T-helper 1 cell (primary cell): ENCODE measurements around the gene CDCP2.
A peak's percentile ranks its signal among the peaks of the same experiment; 100 is the strongest.

Experiments
- DNase-seq, 5 donors: peaks; one replicate each; pipeline ENCODE4 v3.0.0-alpha.2; 2012 to 2020
- total RNA-seq, 4 donors: gene quantifications; one replicate each; lab custom pipeline; 2026; lab: John Stamatoyannopoulos, UW

The CDCP2 gene
- 0 reads per million in 4 donors for total RNA-seq

DNA sequence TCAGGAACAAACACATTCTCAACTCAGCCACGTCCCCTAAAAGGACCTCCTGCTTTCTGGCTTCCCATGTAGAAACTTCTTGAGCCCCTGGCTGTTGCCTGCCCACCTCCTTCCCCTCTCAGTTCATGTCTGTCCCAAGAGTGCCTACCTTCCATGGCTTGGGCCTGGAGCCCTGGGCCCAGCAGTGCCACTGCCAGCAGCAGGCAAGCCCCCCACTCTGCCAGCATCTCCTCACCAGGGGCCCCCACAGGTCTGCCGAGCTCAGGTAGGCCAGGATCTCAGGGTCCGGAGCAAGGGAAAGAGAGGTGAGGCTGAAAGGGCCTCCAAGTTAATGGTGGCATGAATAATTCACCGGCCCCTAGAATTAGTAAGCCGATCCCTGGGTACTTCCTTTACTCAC, at the start of gene CDCP2:
Gene CDCP2, minus strand, starts transcription at position 305 of the 400 bp plus-strand sequence. Its CDS starts 78 bp downstream, at position 227.
- no peak for DNase-seq

DNA sequence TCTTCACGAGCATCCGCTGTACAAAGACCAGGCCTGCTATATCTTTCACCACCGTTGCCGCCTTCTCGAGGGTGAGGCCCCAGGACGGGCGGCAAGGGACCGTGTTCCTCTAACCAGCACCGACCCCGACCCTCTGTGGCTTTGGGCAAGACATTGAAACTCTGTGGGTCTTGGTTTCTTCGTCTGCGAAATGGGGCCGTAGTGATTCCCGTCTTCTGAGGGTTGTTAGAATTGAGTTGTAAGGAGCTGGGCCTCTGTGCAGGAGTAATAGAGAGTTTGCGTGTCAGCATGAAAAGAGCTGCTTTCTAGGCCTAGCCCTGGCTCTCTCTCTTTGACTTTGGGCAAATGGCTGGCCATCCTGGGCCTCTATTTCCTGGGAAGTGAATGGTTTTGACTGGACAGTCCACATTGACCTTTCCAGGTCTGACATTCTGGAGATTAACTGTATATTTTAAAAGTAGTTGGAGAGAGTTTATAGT, 47.8 kb upstream of the CDCP2 start:
- no peak for DNase-seq

DNA sequence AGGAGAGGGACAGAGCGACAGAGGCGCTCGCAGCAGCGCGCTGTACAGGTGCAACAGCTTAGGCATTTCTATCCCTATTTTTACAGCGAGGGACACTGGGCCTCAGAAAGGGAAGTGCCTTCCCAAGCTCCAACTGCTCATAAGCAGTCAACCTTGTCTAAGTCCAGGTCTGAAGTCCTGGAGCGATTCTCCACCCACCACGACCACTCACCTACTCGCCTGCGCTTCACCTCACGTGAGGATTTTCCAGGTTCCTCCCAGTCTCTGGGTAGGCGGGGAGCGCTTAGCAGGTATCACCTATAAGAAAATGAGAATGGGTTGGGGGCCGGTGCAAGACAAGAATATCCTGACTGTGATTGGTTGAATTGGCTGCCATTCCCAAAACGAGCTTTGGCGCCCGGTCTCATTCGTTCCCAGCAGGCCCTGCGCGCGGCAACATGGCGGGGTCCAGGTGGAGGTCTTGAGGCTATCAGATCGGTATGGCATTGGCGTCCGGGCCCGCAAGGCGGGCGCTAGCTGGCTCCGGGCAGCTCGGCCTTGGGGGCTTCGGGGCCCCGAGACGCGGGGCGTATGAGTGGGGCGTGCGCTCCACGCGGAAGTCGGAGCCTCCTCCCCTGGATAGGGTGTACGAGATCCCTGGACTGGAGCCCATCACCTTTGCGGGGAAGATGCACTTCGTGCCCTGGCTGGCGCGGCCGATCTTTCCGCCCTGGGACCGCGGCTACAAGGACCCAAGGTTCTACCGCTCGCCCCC, 47.1 kb upstream of the CDCP2 start, which contains the start of the genes CYB5RL and MRPL37:
Gene CYB5RL, minus strand, starts transcription at position 266 of the 754 bp plus-strand sequence. CDS start 4,414 bp downstream, outside the sequence.
Gene MRPL37, plus strand, starts transcription at position 403 of the 754 bp plus-strand sequence. Its CDS starts 77 bp downstream, at position 480.
- DNase-seq = peak; percentile 76 to 92 (median 84)

DNA sequence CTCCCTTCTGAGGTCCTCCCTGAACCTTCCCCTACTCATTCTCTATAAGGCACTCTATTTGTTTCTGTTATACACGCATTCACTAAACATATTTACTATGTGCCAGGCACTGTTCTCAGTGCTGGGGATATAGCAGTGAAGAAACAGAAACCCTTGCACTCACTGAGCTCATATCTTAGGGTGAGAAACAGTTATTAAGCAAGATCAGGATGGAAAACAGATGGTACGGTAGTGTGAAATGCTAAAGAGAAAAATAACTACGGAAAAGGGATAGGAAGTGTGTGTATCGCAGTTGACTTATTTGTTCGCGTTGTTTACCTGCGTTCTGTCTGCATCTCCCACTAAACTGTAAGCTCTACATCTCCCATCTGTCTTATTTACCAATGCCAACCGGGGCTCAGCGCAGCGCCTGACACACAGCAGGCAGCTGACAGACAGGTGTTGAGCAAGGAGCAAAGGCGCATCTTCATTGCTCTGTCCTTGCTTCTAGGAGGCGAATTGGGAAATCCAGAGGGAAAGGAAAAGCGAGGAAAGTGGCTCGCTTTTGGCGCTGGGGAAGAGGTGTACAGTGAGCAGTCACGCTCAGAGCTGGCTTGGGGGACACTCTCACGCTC, 46.5 kb upstream of the CDCP2 start:
- no peak for DNase-seq

DNA sequence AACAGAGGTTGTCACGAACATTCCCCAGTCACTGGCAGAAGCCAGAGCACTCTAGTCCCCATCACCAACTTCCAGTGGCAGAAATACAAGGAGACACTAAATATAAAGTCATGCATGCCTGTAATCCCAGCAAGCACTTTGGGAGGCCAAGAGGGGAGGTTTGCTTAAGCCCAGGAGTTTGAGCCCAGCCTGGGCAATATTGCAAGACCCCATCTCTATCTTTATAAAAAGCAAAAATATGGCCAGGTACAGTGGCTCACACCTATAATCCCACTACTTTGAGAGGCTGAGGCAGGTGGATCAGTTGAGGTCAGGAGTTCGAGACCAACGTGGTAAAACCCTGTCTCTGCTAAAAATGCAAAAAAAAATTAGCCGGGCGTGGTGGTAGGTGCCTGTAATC, 40.7 kb upstream of the CDCP2 start:
- no peak for DNase-seq

DNA sequence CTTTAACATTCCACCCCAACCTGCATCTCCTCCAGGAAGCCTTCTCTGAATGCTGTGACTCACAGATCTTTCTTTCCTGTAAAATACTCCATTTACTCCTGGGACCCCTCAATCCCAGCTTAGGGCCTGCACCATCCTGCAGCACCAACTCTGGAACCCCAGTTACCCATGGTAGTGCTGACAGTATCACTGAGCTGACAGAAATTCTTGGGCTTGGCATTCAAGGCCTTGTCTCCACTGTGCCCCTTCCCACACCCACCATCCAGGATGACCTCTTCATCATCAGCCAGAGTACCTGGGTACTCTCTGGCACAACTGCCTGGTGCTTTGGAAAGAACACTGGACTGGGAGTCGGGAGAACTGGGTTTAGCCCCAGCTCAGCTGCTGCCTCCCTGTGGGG, 38.7 kb upstream of the CDCP2 start:
- DNase-seq = no peak

DNA sequence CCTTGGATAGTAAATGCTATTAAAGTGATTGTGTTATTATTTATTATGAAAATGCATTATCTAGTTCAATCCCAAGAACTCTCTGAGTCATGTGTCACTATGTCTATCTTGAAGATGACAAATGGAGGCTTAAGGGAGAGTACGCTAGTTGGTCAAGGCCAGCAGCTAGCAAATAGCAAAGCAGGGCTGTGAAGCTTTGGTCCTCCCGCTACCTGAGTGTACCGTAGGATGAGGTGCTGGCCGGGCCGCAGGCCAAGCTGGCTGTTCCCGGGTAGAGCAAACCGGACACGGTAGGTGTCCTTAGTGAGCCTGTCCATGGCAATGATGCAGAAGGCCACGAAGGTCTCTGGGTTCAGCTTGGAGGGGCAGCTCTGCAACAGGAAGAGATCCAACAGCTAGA, 37.7 kb upstream of the CDCP2 start:
- no peak for DNase-seq

DNA sequence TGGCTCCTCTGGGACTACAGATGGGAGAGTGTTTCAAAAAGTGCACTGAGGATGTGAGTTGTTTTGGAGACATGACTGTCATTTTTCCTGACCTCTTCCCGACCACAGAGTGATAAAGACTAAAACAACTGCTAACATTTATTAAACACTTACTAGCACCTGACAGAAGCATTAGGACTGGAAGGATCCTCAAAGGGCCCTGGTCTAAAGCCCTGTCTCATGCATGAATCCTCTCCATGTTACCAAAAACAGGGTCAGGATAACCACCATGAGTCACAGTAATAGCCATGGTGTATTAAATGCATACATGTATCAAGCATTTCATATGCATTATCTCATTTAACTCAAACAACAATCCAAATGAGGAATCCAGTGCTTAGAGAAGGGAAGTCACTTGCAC, 35.5 kb upstream of the CDCP2 start:
- no peak for DNase-seq

DNA sequence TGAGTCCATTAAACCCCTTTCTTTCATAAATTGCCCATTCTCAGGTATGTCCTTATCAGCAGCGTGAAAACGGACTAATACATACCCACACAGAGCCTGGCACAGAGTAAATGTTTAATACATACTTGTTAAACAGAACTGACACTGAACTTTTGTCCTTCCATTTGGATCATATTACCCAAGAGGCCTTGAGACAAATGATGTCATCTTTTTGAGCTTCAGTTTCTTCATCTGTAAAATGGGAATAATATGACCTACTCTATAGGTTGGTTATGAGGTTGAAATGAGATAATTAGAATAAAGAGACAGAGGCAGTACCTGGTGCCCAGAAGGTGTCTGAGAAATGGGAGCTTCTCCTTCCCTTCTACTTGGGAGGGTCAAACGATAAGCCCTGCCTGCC, 33.3 kb upstream of the CDCP2 start:
- DNase-seq = no peak

DNA sequence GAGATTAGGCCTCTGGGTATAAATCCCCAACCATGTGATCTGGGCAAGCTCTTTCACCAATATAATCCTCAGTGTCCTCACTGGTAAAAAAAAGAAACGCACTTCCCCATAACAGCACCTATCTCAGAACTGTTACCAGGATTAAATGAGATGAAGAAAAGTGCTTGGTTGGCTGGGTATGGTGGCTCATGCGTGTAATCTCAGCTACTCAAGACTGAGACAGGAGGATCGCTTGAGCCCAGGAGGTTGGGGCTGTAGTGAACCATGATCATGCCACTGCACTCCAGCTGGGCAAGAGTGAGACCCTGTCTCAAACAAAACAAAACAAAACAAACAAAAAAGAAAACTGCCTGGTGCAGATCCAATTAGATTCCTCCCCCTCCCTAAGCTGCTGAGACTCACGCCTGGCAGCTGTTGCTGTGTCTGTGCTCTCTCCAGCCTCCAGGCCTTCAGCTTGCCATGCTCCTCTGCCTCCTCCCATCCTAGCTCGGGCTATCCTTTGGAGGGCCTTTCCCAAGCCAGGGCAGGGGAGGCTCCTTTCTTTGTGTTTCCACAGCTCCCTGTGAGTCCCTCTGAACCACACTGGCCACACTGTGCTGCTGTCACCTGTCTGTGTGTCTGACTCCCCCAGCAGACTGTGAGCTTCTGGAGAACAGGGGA, 28.0 kb upstream of the CDCP2 start:
- DNase-seq = no peak

DNA sequence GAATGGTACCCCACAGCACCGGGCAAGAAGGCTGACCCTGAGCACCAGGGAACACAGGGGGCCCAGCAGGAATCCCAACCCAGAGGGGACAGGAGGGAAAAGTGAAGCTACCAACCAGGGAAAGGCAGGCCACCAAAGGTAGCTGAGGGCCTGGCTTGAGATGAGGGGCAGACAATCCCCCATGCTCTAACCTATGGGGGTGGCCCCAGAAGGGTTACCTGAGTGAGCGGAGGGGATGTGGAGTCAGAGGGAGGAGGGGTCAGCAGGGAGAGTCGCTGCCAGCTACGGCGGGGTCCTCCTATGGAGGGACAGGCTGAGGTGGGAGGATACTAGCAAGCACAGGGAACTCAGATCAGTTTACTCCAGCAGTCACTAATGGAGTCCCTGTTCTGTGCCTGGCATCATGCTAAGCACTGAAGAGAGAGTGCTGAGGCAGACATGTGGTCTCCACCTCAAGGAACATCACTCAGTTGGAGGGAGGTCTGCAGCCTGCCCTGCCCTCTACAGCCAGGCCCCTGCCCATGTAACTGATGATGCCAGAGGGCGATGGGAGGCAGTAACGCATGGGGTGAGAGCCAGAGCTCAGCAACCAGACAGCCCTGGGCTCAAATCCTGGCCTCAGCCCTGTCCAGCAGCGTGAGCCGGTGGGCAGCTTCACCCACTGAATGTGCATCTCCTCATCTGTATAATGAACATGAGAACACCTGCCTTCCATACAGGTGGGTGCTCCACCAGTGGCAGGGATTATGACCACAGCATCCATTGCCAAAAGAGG, 25.7 kb upstream of the CDCP2 start:
- no peak for DNase-seq

DNA sequence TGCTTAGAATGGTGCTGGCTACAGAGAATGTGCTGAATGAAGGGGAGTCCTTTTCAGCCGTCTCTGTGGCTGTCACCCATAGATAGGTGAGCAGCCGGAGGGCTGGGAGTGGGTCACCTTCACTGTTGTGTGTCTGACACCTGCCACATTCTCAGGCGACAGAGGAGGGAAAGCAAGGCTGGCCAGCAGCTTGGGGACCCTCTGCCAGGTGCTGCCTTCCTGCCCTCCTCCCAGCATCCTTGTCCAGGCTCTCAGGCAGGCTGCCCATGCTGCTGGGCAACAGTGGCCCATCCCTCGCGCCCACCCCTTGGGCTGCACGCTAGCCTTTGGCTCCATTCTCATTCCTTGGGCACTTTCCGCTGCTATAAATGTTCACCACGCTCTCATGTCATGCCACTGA, 24.9 kb upstream of the CDCP2 start:
- no peak for DNase-seq

DNA sequence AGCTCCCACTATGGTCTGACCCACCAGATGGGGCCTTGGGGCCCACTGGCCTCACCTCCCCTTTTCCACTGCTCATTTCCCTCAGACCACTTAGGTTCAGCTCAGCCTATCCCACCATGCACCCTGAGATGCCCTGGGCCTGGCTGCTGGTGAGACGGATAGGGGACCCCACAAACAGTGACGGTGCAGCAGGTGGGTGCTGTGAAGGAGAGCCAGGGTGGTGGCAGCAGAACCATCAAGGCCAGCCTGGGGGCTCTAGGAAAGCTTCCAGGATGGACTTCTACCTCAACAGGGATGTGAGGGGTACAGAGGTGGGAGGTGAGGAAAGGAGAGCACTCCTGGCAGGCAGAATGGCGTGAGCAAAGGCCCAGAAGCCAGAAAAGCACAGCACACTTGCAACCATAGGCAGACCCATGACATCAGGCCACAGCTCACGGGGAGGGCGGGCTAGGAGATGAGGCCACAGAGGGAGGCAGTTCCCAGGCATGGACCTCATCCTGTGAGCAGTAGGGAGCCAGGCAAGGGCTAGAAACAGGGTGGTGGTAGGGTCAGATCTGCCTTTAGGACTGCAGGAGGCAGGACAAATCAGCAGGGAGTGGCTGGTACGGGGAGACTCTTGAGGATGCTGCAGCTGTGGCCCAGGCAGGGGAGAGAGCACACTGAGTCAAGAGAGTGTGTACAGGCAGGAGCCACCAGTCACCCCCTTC, 24.0 kb upstream of the CDCP2 start:
- DNase-seq = no peak

DNA sequence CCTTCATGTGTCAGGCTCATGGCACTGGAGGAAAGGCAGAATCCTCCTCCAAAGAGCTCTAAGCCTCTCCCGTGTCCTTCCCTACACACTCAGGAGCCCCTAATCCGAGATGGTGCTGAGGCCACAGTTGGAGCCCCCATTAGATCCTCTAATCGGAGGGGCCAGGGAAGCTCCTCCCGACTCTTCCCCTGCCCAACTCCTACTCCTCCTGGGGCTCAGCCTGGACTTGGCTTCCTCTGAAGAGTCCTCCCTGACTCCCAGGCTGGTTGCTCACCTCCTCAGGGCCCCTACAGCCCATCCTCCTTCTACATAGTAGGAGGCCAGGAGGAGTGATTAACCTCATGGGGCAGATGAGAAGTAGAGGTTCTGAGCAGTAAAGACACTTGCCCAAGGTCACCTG, 21.3 kb upstream of the CDCP2 start:
- no peak for DNase-seq

DNA sequence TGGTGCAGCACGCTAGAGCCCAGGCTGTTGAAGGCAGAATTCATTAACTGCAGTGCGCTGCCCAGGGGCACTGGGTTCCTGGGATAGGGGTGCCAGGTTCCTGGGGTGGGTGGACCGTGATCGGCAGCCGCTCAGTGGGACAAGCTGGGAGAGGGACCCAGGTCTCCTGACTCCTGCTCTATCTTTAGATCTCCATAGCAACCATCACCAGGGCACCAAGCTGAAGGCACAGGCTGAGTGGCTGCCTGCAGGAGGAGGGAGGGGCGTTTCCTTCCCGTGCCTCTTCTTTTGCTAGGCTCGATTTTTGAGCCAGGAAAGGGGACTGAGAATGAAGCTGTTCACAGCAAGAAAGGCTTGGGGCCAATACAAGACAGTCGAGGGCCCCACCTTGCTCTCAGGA, 20.9 kb upstream of the CDCP2 start:
- no peak for DNase-seq

DNA sequence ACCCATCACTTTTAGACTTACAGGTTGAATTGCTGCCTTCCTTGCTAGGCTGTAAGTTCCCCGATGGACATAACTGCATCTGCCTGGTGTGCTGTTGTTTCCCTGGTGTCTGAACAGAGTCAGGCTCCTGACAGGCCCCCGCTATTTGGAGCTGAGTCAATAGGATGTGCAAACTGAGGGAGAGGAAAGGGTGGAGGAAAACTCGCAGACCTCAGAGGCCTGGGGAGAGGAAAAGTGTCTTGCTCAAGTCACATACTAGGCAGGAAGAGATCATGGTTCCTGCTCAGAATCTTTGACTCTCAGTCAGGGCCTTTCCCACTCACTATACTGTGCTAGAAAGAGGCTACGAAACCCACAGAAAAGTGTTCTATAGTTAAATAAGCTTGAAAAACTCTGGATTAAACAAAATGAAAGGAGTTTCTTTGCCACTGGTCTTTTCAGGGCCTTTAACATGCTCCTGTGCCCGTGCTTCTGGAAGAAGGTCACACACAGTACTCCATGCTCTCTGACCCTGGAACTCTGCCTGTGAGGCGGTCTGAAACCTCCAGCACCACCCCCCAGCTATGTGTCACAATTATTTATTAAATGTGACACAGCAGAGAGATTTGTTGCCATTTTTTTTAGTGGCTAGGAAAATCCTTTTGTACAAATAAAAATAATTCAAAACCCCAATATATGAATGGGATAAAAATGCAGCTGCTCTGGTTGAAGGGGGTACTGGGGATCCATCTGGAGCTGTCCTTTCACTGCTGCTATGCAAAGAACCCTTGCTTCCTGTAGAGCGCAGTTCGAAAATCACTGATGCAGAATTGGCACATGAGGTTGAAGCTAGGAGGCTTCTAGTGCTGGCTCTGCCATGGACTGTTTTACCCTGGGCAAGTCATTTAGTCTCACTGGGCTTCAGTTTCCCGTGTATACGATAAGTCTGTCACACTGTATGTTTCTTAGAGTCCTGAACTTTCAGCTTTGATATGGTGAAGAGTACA, 20.1 kb upstream of the CDCP2 start:
- DNase-seq = no peak

DNA sequence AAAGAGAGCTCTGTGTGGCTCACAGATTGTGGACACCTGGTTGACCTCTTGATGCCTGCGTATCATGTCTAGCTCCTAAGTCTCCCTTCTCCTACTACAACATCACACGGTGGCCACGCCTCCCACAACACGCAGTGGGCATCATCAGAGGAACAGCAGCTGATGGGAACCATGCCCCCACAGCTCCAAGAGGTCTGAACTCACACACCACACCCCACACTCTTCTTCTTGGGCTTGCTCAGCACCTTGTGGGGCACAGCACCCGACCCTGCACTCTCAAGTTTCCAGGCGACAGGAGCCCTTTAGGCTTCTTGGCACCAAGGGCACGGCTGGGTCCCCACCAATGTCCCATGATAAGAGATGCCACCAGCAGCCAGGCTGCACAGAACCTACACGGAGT, 18.8 kb upstream of the CDCP2 start:
- DNase-seq = no peak

DNA sequence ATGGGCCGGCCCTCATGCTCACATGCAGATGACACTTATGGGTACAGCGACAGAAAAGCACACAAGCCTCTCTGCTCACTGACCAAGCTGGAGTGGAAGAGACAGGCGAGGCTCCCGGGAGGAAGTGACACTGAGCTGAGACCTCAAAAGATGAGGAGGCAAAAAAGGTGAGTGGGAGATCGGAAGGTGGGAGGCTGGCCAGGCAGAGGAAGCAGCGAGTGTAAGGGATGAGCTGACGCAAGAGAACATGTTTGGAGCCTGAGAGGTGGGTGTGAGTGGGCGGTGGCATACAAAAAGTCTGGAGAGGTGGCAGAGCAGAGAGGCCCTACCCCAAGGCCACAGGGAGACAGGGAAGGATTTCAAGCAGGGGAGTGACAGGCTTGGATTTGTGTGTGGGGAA, 18.2 kb upstream of the CDCP2 start:
- no peak for DNase-seq

DNA sequence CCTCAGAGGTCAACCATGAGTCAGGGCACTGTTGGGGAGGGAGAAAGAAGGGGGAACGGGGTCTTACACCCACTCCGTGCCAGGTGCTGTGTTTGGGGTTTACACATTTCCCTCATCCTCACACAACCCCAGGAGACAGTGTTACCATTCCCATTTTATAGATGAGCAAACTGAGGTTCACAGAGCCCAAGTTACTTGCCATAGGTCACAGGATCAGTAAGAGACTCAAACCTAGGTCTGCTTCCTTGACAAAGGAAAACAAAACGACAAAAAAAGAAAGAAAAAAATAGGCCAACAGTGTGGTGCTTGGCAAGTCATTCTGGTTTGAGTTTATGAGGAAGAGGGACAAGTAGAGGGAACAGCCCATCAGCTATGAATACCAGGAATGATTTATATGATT, 16.3 kb upstream of the CDCP2 start:
- DNase-seq = no peak

DNA sequence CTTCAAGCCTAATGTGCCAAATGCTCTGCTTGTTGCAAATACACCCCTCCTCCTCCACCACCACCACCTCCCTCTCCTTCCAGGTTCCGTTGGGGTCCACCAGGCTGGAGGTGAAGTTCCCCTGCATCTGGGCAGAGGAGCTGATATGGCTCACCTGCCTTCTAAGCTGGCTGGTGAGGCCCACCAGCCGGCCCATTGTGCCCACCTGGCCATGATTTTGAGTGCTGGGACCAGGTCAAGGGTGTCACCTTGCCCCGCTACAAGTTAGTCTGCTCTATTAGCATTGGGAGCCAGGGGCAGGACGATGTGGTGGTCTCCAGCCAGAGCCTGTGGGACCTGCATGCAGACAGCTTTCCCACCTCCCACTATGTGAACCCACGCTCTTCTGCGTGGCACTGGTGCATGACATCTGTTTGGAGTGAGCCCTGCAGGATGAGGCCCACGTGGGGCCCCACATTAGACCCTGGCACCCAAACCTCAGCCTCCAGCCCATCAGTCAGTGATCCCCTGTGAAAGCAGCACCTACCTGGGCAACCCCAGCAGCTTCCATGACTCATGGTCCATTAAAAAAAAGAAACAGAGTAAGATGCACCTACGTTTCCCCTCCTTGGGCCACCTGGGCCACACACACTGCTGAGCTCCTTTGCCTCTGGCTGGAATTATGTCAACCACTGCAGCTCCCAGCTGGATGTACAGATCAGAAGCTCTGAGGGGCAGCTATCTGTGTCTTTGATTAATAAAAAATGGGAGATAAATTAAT, 15.6 kb upstream of the CDCP2 start:
- no peak for DNase-seq
